Skeletal muscle cell (primary cell): Measurements from ENCODE around the gene C1orf167.
"Not testable (repeated sequence)": the region's sequence is repeated elsewhere in the genome, so short reads cannot be mapped to it uniquely, and the experiment has no call there.

Experiments used
- DNase-seq: peaks from one replicate; pipeline ENCODE4 v3.0.0-alpha.2; 2010; ENCODE audit warnings: low read depth
- H3K4me3 ChIP-seq: 2 replicates; pipeline ENCODE4 v1.5.1; 2011; ENCODE audit warnings: low read depth, mild to moderate bottlenecking, control low read depth, low read length, moderate library complexity

The C1orf167 gene

GRCh38 chr1:11794446-11795237, 32.6 kb downstream of the C1orf167 start:
- DNase-seq, result no peak
- no peak overlapping the region for H3K4me3 ChIP-seq

- DNase-seq, result no peak
- no peak overlapping the region for H3K4me3 ChIP-seq
These were observed 33.4 kb downstream of the C1orf167 start for GRCh38 chr1:11795238-11795890.

GRCh38 chr1:11796036-11796828, 34.2 kb downstream of the C1orf167 start:
- no peak for DNase-seq
- H3K4me3 ChIP-seq, result no peak overlapping the region

GRCh38 chr1:11797525-11798216, 35.7 kb downstream of the C1orf167 start:
- H3K4me3 ChIP-seq, result no peak overlapping the region
- DNase-seq, result no peak

GRCh38 chr1:11799099-11799498, 37.1 kb downstream of the C1orf167 start:
- no peak for DNase-seq

GRCh38 chr1:11799896-11800295, 37.9 kb downstream of the C1orf167 start:
- DNase-seq, result no peak
- no peak overlapping the region for H3K4me3 ChIP-seq

More at GRCh38 chr1:11799099-11799498, 37.1 kb downstream of the C1orf167 start:
- no peak overlapping the region for H3K4me3 ChIP-seq

- no peak for DNase-seq
These were observed 38.4 kb downstream of the C1orf167 start for GRCh38 chr1:11800391-11800755.

GRCh38 chr1:11800756-11801433, 38.9 kb downstream of the C1orf167 start:
- no peak for DNase-seq
- H3K4me3 ChIP-seq, result no peak overlapping the region

More at GRCh38 chr1:11800391-11800755, 38.4 kb downstream of the C1orf167 start:
- H3K4me3 ChIP-seq, result no peak overlapping the region

GRCh38 chr1:11802616-11802972, 40.6 kb downstream of the C1orf167 start:
- peak overlapping the region; percentile 72 for H3K4me3 ChIP-seq
- DNase-seq, result no peak

- peak overlapping the region; percentile 72 for H3K4me3 ChIP-seq
- peak; percentile 97 for DNase-seq
These were observed 41.2 kb downstream of the C1orf167 start for GRCh38 chr1:11802973-11803885.

GRCh38 chr1:11803924-11804665, 42.1 kb downstream of the C1orf167 start:
- peak overlapping the region; percentile 83 for H3K4me3 ChIP-seq
- DNase-seq, result not testable (repeated sequence)

- H3K4me3 ChIP-seq, result peak overlapping the region; percentile 83
- peak; percentile 37 for DNase-seq
These were observed 42.9 kb downstream of the C1orf167 start for GRCh38 chr1:11804666-11805421.

GRCh38 chr1:11805422-11806306, 43.7 kb downstream of the C1orf167 start, which contains the start of the genes CLCN6 and MTHFR:
CLCN6 (plus strand) TSS chr1:11806191; CDS start chr1:11806263, 72 bp downstream.
MTHFR (minus strand) TSS chr1:11805964; CDS start chr1:11803116, 2,848 bp downstream.
- peak; percentile 98 for DNase-seq
- peak within 1 kb of the TSS; percentile 83 for H3K4me3 ChIP-seq

GRCh38 chr1:11806307-11806936, 44.4 kb downstream of the C1orf167 start:
- DNase-seq, result no peak
- H3K4me3 ChIP-seq, result peak overlapping the region; percentile 83

GRCh38 chr1:11807133-11807532, 45.1 kb downstream of the C1orf167 start:
- DNase-seq, result no peak
- peak overlapping the region; percentile 83 for H3K4me3 ChIP-seq
